Activated B cell treated with CpG ODN at 0.5 μM for 24 hours (primary cell): ENCODE data around the gene NAA40. TPM values are rescaled to one million over a fixed set of nuclear protein-coding genes. Genes with fewer than 3 reads are reported as not detected.

ENCODE experiments used
- ATAC-seq: fragments of 200-7000 bp; cut with Tn5 transposase; one replicate; pipeline ENCODE4 v1.10.0; 2021; ENCODE audit warnings: low read depth, mild to moderate bottlenecking, moderate library complexity
- CTCF ChIA-PET: fragments of 350-600 bp; sonication (Branson Sonifier 250); formaldehyde crosslinking; loops from one replicate; lab custom pipeline; 2021; ENCODE audit warnings: antibody characterized with exemption; lab: Charles Lee
- POLR2A ChIA-PET: fragments of 350-600 bp; sonication (Branson Sonifier 250); formaldehyde crosslinking; loops from one replicate; lab custom pipeline; 2021; ENCODE audit warnings: antibody characterized with exemption; lab: Charles Lee
- DNase-seq: peaks from one replicate; pipeline ENCODE4 v3.0.0; 2022
- H3K27ac Mint-ChIP-seq: one replicate; pipeline ENCODE4 v1.8.0; 2020; ENCODE audit warnings: mixed read lengths
- H3K27me3 Mint-ChIP-seq: one replicate; pipeline ENCODE4 v1.8.0; 2021; ENCODE audit warnings: mixed read lengths
- H3K36me3 Mint-ChIP-seq: one replicate; pipeline ENCODE4 v1.8.0; 2021; ENCODE audit warnings: low read depth, mixed read lengths
- H3K4me1 Mint-ChIP-seq: one replicate; pipeline ENCODE4 v1.8.0; 2021; ENCODE audit warnings: mixed read lengths
- H3K4me3 Mint-ChIP-seq: one replicate; pipeline ENCODE4 v1.8.0; 2020; ENCODE audit warnings: mild to moderate bottlenecking, mixed read lengths
- H3K9me3 Mint-ChIP-seq: one replicate; pipeline ENCODE4 v1.8.0; 2020; ENCODE audit warnings: mixed read lengths
- intact Hi-C: fragments of 100-400 bp; cut with micrococcal nuclease; formaldehyde crosslinking; loops from one replicate; pipeline ENCODE4 v1.15.1; 2024
- total RNA-seq: library from RNA; stranded (reverse); gene quantifications from 2 replicates; pipeline ENCODE4 v1.2.3, GENCODE V29; 2022
- TF ChIP-seq, protein P1 (sequence below): fragments of 200-600 bp; IDR thresholded peaks from one replicate; pipeline ENCODE4 v1.8.0; 2022; ENCODE audit warnings: antibody characterized with exemption, mild to moderate bottlenecking

The NAA40 gene
- total RNA-seq, 1 donor from 2014 or later = 28.6 TPM

DNA sequence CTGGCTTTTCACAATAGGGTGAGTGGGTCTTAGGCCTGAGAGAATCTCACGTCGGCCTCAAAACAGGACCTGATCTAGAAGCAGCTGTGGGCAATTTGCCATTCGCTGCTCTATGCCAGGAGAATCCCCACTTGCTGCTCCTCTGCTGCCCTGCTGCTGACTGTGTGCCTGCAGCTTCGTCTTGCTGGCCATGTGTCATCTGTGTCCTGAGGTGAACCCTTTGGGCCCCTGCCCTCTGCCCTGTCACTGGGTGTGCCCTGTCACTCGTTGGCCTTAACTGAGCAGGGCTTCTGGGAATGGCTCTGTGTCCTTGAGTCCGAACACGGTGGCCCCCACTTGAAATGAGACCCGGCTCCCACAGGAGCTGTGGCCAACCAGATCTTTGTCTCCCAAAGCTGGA lies 6.2 kb downstream of the NAA40 start:
- Mint-ChIP-seq H3K27ac (no peak overlapping the region), H3K4me1 (peaks cover 29% of the 10 kb centered on the region), H3K9me3 (no peaks in the 10 kb centered on the region), H3K36me3 (peaks cover 28% of the 10 kb centered on the region), H3K4me3 (no peak overlapping the region), H3K27me3 (no peaks in the 10 kb centered on the region)
- ChIA-PET POLR2A (interaction anchor here (2.5 kb wide), 1 partner anchor 107 kb away, joined by 17 read pairs; the partner anchor contains the start of gene MARK2), CTCF (interaction anchor here (0.8 to 6.3 kb wide), 11 partner anchors 24 to 466 kb away, joined by 3 to 130 read pairs (median 4); partner anchors contain the start of genes MARK2 and ZFTA)
- TF ChIP-seq, protein P1, sequence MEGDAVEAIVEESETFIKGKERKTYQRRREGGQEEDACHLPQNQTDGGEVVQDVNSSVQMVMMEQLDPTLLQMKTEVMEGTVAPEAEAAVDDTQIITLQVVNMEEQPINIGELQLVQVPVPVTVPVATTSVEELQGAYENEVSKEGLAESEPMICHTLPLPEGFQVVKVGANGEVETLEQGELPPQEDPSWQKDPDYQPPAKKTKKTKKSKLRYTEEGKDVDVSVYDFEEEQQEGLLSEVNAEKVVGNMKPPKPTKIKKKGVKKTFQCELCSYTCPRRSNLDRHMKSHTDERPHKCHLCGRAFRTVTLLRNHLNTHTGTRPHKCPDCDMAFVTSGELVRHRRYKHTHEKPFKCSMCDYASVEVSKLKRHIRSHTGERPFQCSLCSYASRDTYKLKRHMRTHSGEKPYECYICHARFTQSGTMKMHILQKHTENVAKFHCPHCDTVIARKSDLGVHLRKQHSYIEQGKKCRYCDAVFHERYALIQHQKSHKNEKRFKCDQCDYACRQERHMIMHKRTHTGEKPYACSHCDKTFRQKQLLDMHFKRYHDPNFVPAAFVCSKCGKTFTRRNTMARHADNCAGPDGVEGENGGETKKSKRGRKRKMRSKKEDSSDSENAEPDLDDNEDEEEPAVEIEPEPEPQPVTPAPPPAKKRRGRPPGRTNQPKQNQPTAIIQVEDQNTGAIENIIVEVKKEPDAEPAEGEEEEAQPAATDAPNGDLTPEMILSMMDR = no peak
- no peak for DNase-seq
- no peak for ATAC-seq
- intact Hi-C loops = loop anchor here (10.0 kb wide), 1 partner anchor 470 kb away; no protein-coding TSS in a partner anchor

DNA sequence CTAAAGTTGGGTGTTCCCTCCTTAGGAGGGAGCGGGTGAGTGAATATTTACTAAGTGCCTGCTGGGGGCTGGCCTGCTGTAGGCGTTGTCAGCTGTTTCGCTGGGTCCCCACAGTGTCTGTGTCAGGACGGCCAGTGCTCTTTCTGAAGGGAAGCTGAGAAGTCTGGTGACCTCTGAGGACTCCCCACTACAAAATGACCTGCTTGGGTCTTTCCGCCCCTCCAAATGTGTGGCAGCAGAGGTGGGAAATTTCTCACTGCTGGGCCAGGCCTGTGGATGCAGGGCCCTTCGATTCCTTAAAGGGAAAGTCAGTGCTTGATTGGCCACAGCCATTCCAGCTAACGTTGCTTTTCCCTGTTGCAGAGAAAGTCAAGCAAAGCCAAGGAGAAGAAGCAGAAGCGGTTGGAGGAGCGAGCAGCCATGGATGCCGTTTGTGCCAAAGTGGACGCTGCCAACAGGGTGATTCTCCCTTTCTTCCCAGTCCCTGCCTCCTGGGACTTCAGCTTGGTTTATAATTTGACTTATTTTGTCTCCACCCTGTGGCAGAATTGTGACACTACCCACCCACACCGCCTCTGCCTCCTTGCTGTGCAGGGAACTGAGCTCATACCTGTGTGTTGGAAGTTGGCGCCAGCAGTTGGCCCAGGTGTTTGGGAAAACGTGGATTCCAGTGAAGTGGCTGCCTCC lies 6.8 kb downstream of the NAA40 start:
- H3K36me3 Mint-ChIP-seq = peaks cover 30% of the 10 kb centered on the region
- ChIA-PET POLR2A (interaction anchor here (2.5 kb wide), 1 partner anchor 108 kb away, joined by 17 read pairs; the partner anchor contains the start of gene MARK2), CTCF (interaction anchor here (0.6 to 6.3 kb wide), 20 partner anchors 9 to 466 kb away, joined by 3 to 130 read pairs (median 3); partner anchors contain the start of genes MARK2 and ZFTA)
- TF ChIP-seq, protein P1 = no peak
- intact Hi-C loops = loop anchor here (1.0 to 10.0 kb wide), 3 partner anchors 108 to 471 kb away; partner anchors contain the start of gene ZFTA
- peak; percentile 79 for ATAC-seq
- no peak overlapping the region for H3K4me3 Mint-ChIP-seq
- H3K27ac Mint-ChIP-seq = no peak overlapping the region
- peaks cover 23% of the 10 kb centered on the region for H3K4me1 Mint-ChIP-seq
- H3K27me3 Mint-ChIP-seq = no peaks in the 10 kb centered on the region
- no peaks in the 10 kb centered on the region for H3K9me3 Mint-ChIP-seq
- DNase-seq = no peak

DNA sequence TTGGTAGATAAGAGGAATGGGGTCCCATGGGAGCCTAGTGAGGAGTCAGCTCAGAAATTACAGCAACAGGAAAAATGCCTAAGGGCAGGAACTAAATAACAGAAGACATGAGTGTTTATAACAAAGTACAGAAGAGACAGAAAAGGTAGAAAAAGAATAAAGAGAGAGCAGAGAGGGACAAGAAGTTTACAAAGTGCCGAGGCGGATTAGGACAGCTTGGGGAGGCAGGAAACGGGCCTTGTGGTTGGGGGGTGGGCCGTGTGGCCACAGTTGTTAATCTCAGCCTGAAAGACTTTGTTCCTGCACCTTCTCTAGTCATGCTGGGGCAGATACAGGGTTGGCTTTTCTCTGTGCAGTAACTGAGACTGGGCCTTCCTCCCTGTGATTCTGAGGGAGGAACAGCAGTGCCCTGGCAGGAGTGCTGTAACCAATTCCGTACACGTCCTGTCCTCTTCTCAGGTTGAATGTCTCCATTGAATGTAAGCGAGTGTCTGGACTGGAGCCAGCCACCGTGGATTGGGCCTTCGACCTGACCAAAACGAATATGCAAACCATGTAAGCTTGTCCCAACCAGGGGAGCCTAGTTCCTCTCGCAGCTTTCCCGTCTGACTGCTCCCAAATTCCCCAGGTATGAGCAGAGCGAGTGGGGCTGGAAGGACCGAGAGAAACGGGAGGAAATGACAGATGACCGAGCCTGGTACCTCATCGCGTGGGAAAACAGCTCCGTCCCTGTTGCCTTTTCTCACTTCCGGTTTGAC lies 13.2 kb downstream of the NAA40 start:
- TF ChIP-seq, protein P1 = no peak
- CTCF ChIA-PET = interaction anchor here (1.1 kb wide), 1 partner anchor 213 kb away, joined by 3 read pairs; no protein-coding TSS in a partner anchor
- Mint-ChIP-seq H3K36me3 (peaks cover 69% of the 10 kb centered on the region), H3K27me3 (no peaks in the 10 kb centered on the region), H3K9me3 (no peaks in the 10 kb centered on the region), H3K4me1 (peaks cover 11% of the 10 kb centered on the region), H3K27ac (peak overlapping the region; percentile 57), H3K4me3 (no peak overlapping the region)
- intact Hi-C loops = no loop called here
- no peak for DNase-seq
- POLR2A ChIA-PET = interaction anchor here (0.7 kb wide), 1 partner anchor 13 kb away, joined by 3 read pairs; the partner anchor contains the start of gene NAA40
- ATAC-seq = no peak

DNA sequence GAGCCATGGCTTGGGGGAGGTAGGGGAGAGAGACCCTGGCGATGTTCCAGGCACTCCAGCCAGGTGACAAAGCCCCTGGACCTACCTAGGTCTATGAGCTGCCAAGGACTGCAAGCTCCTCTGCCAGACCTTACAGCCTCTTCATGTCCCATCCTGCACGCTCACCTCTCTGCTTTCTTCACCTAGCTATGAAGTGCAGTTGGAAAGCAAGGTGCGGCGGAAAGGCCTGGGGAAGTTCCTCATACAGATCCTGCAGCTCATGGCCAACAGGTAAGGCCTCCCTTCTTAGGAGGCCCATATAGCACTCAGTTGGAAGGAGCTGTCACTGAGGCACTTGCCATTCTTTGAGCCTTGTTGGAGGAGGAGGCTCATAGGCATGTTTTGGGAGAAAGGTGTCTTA lies 13.8 kb downstream of the NAA40 start:
- no peaks in the 10 kb centered on the region for H3K27me3 Mint-ChIP-seq
- TF ChIP-seq, protein P1 = no peak
- H3K9me3 Mint-ChIP-seq = no peaks in the 10 kb centered on the region
- intact Hi-C loops = no loop called here
- ChIA-PET CTCF (no interaction called here), POLR2A (interaction anchor here (0.7 kb wide), 1 partner anchor 13 kb away, joined by 3 read pairs; the partner anchor contains the start of gene NAA40)
- no peak overlapping the region for H3K4me3 Mint-ChIP-seq
- ATAC-seq (no peak), DNase-seq (no peak)
- no peak overlapping the region for H3K27ac Mint-ChIP-seq
- peaks cover 65% of the 10 kb centered on the region for H3K36me3 Mint-ChIP-seq
- peaks cover 11% of the 10 kb centered on the region for H3K4me1 Mint-ChIP-seq
